Measurements from ENCODE around the gene SKI.

The SKI gene

DNA sequence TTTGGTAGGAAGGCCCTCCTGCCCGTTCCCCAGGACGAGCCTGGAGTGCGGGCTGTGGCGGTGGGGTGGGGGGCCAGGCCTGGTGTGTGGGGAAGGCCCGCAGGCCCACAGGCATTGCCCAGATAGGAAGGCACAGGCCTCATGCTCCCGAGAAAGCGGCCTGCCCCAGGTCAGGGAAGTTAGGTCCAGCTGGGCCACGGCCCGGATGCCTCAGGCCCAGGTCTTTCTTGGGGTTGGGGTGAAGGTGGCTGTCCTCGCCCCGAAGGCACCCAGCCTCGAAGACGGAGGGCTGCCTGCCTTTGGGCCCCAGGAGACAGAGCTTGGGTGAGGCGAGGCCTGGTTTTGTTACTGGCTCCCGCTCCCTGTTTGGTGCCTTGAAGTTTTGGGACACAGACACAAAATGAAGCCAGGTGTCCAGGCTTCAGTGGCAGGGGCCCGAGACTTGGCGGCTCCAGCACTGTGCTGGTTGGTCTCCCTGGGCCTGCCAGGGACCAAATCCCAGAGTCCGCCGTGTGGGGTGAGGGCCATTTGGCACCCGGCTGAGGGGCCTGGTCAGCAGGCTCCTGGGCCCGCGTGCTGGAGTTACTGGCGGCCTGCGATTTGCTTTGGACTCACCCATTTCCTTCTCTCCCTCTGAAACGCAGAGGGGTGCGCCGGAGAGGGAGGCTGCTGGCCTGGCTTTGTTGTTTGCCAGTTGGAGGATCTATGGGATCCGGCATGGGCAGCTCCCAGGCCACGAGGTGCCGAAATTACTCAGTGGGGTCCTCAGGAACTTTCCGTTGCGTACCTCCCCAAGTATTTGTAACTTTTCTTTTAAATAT is 2.0 kb downstream of the SKI start:
- no peak for DNase-seq (ENCODE audit: low read depth in 2 of 2)

DNA sequence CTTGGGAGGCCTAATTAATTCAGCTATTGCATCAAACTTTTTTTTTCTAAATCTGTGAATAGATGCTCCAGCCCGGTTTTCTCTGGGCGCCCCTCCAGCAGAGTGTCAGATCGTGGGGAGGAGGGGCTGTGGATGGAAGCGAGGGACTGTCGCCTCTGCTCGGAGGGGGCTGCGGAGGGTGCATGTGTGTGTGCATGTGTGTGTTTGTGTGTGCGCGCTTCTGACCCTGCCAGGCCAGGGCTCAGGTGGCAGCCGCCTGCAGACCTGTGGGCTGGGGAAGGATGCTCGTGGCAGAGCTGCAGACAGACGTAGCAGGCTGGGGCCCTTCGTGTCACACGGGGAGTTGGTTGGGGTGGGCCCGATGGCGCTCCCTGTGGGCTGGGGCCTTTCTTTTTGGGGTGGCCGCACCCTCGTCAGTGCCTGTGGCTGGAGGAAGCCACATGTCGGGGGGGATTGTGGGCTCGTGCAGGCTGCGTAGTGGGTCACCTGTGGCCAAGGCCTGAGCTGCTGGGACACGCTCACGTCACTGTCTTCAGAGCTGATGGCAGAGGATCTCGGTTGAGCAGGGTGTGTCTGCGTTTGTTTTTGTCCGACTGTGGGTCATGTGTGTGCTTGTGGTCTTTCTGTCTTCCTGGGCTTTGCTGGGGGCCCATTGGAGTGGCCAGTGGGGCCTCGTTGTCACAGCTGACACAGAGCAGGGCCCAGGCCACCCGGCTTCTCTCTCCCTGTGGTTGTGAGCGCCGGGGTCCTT is 2.8 kb downstream of the SKI start:
- no peak for DNase-seq (ENCODE audit: low read depth in 2 of 2)

DNA sequence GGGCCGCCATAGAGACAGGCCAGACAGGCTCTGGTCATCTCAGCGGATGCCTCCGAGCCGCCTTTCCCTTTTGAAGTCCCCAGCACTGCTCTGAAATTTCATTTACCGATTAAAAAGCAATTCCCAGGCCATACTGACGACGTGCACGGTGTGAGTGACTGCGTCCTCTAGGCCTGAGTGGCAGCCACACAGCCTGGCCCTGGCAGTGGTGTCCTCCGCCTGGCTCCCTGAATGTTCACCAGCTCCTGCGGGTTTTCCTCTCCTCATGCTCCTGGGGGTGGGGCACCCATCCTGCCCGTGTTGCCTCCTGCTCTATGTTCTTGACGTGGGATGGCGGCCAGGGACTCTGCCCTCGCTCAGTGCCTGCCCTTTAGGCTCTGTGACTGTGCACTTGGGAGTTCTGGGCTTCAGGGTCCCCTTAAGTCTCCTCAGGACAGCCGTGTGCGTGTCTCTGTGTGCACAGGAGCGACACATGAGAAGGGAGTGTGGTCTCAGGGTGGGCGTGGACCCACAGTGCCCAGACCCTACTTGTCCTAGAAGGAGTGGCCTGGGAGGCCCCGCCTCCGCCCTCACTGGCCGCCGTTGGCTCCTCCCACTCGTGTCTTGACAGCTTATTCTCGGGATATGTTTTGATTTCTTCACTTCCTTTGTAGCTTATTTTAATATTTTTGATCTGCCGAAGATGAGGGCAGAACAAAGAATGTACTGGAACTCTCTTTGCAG is 3.6 kb downstream of the SKI start:
- peak; percentile 45 to 64 for DNase-seq (ENCODE audit: low read depth in 2 of 2)

DNA sequence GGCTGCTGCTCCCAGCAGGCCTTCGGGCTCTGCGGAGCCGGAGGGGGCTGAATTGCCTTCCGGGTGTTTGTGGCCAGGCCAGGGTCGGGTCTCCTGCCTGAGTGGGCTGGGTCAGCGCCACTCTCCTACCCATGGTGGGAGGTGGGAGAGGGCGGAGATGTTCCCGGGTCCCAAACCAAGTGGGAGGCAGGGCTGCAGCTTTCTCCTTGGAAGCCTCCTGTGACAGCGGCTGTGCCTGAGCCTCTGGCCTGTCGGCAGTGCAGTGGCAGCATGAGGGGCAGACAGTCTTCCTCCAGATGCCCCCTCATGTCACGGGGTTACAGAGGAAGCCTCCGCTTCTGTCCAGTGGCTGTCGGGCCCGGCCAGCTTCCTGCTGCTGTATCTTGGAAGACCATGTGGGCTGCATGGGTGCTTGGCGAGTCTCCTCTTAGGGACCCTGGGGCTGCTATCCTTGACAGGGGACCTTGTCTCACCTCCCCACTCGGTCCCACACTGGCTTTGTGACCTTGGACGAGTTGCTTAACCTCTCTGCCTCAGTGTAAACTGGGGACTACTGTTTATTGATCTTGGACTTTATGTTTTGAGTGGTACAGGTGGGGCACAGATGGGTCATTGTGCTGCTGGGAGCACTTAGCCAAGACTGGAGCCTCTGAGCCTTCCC is 4.3 kb downstream of the SKI start:
- no peak for DNase-seq (ENCODE audit: low read depth in 2 of 2)

DNA sequence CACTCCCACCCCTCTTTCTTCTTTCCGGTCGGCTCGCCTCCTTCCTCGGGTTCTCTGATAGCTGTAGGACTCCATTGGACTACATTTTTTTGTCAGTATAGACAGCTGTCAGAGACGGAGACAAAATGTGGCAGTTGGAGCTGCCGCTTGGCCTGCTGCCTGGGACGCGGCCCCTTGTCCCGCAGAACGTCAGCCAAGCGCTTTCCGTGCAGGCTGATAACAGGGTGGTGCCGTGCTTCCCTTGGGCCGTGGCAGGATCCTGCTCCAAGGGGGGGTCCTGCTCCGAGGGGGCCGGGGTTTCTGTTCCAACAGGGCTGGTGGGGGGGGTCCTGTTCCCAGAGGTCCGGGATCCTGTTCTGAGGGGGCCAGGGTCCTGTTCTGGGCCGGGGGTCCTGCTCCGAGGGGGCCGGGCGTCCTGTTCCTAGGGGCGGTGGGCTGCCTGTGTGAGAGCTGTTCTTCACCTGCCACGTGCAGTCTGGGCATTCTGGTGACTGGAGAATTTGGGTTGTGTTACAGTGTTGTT is 4.9 kb downstream of the SKI start:
- no peak for DNase-seq (ENCODE audit: low read depth in 2 of 2)

DNA sequence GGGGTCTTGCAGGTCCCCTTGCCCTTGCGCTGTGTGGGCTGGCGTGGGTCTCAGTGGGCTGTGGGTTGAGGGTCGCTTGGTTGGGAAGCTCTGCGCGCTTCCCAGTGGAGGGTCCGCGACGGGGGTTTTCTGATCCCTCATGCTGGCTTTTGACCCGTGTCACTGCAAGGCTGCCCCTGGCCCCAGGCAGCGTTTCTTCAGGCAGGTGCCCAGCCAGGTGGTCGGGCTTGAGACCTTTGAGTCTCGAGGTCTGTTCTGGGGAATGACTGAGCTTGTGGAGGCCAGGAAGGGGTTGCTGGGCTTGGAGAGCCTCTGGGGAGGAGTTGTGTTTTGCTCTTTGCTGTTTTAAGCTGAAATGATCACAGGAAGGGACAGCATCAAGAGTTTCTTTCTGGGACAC is 5.3 kb downstream of the SKI start:
- DNase-seq (ENCODE audit: low read depth in 2 of 2): no peak

DNA sequence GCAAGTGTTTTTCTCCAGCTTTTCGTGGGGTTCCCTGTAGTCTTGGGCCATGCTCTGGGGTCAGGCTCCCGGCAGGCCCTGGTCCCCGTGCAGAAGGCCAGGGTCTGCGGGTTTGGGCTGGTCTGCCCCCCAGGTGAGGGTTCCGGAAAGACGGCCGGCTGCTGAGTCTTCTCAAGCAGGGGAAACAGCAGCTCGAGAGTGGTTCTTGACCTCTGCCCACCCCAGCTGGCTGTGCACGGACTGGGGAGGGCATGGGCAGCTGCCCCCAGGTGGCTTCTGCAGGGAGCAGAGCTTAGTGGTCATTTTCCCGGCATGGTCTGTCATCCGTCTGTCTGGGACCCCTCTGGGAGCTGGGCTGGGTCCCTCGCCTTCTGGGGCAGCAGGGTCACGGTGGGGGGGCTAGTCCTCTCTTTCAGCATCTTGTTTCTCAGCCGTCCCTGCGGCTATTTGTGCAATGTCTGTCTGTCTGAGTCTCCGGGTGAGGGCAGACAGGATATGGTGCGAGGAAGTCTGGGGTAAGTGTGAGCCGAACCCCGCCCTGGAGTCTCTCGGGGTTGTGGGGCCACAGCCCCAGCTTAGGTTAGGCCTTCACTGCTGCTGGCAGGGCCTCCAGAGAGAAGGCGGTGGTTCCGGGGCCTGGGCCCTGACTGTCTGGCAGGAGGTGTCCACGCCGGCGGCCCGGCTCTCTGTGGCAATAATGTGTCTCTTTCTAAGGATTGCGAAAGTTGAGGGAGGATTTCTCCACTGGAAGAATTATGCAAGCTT is 6.1 kb downstream of the SKI start:
- peak; percentile 41 to 48 for DNase-seq (ENCODE audit: low read depth in 2 of 2)

DNA sequence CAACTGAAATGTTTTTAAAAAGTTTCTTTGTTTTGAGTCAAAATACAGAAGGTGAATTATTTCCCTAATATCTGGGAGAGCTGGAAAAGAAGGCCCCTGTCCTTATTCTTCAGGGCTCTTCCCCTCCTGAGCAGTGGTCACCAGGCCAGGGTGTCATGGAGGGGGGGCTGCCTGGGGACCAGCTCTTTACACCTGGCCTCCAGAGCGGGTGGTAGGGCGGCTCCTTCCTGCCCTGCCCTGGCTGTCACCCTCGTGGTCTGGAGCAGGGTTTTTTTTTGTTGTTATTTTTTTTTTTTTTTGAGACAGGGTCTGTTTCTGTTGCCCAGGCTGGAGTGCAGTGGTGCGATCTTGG is 6.6 kb downstream of the SKI start:
- no peak for DNase-seq (ENCODE audit: low read depth in 2 of 2)

DNA sequence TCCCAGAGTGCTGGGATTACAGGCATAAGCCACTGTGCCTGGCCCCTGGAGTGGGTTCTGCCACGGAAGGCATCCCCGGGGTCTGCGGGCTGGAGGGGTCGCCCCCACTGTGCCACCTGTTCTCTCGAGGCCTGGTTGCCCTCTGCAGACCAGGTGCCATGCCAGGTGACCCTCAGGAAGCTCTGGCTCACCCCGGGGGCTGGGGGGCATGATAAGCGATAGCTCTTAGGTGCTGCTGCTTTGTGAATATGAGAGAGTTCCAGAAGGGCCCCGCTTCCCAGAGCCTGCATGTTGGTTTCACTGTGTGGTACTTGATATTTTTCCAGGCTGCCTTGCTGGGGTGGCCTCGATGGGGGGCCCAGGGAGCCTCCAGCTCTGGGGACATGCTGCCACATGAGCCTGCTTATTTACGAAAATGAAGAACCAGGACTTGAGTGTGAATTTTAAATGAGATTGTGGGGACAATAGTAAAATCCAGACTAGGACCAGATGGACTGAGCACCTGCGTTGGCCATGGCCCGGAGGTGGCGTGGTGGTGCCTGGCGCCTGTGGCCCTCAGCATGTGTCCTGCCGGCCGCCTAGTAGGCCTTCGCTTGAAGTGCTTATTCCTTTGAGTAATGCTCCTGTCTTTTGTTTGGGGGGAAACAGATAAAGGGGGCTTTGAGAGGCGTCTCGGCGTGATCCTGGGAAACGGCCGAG is 7.3 kb downstream of the SKI start:
- DNase-seq (ENCODE audit: low read depth in 2 of 2): no peak

DNA sequence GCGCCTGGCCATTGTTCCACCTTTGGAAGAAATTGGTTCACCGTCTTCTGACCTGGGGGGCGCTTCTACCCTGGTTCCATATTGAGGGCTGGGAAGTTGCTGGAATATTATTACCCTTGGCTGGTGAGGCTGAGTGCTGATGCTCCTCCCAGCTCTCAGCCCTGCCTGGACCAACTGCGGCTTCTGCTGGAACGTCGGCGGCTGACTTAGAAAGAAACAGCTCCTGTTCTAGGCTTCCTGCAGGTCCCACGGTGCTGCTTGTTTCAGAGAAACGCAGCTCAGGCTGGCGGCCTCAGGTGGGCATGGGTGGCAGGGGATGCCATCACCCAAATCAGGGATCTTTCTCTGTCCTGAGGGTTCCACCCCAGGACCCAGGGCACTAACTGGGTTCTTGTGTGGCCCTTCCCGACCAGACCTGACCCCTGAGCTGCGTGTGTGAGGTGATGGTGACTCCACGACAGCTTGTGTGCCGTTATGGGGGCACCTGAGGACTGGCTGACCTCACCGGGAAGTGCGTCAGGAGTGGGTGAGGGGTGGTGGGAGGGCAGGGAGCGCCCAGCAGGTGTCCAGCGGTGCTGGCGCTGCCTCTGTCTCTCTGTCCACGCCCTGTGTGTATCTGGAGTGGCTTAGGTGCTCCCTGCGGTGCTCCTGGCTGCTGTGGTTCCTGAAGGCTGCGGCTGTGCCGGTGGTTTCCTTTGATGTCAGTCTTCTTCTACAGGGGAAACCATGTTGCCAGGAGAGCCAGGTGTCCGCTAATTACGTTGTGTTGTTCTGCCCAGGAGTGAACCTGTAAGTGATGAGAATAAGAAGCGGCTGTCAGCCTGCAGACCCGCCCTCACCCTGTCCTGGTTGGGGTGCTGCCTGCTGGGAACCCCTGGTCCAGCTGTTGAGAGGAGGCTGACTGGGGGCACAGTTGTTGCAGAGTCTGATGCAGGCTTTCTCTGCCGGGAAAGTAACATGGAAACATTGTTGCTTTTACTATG is 8.9 kb downstream of the SKI start:
- no peak for DNase-seq (ENCODE audit: low read depth in 2 of 2)

DNA sequence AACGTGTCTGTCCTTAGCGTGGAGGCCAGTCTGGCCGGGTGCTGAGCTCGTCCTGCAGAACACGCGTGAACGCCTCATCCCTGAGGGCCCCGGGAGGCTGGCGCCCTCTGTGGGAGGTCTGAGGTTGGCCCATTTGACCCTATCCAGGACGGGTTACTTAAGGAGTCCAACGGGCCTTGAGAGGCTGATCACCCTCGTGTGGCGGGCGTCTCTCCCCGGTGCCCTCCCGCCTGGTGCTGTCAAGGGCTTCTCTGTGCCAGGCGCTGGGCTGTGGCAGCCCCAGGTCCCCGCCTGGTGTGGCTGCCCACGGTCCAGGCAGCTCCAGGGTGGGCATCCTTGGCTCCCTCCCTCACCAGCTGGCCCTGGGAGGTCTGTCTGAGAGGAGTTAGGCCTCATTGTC is 9.7 kb downstream of the SKI start:
- DNase-seq (ENCODE audit: low read depth in 2 of 2): no peak

DNA sequence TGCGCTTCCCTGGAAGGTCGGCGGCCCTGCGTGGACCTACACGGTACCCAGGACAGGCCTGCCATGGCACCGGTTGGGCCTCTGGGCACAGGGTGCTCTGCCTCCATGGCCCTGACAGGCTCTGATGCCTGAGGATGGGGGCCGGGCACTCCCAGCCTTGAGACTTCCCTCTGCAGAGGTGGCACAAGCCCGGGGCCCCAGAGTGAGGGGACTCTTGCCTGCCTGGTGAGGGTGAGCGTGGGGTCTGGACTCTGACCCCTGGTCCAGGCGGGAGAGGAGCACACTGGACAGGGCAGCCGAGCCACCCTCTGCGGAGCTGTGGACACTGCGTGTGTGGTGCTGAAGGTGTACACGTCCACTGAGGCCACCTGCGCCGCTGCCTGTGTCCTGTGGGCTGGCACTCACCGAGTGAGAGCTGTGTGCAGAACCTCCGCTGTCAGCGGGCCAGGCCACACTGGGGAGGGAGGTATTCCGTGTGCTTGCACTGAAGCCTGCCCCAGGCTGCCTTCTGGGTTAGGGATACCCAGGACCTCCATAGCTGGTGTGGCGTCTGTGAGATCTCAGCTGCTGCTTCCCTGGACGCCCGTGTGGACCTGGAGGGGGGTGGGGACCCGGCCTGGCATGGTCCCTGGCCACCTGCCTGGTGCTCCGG is 10.4 kb downstream of the SKI start:
- no peak for DNase-seq (ENCODE audit: low read depth in 2 of 2)

DNA sequence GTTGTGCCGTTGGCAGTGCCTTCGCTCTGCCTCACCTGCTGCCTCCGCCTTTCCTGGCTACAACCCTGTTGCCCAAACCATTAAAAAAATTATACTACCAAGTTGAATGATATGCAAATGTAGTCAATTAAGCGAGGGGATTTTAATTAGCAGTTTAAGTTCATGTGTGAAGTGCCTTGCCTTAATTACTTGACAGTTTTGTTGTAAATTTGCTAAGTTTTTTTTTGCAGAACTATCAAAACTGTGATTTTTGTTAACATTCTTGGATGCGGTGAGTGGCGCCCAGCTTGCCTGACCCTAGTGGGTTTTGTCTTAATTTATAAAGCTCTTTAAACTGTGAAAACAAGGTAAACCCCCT is 10.9 kb downstream of the SKI start:
- DNase-seq (ENCODE audit: low read depth in 2 of 2): no peak

DNA sequence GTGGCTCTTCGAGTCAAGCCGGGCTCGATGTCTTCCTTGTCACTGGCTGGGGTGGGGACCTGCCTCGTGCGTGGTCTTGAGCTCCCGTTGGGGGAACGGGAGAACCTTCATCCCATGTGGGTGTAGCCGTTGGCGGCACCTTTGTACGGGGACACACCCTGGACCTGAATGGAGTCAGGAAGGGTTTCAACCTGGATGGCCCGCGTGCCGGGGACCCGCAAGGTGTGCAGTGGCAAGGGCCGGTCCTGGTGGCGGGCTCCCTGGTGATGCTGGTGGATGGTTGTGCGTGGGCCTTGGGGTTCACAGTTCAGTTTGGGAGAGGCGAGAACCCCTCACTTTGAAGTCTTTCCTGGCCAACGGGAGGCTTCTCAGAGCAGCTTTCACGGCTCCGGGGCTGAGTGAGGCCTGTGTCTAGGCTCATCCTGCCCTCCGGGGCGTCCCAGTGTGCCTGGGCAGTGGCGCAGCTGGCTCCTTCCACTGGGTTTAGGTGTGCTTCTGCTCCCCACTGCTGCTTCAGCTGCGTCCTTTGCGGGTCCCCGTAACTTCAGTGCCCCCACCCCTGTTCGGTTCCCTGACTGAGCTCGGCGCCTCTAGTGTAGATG is 11.4 kb downstream of the SKI start:
- no peak for DNase-seq (ENCODE audit: low read depth in 2 of 2)

DNA sequence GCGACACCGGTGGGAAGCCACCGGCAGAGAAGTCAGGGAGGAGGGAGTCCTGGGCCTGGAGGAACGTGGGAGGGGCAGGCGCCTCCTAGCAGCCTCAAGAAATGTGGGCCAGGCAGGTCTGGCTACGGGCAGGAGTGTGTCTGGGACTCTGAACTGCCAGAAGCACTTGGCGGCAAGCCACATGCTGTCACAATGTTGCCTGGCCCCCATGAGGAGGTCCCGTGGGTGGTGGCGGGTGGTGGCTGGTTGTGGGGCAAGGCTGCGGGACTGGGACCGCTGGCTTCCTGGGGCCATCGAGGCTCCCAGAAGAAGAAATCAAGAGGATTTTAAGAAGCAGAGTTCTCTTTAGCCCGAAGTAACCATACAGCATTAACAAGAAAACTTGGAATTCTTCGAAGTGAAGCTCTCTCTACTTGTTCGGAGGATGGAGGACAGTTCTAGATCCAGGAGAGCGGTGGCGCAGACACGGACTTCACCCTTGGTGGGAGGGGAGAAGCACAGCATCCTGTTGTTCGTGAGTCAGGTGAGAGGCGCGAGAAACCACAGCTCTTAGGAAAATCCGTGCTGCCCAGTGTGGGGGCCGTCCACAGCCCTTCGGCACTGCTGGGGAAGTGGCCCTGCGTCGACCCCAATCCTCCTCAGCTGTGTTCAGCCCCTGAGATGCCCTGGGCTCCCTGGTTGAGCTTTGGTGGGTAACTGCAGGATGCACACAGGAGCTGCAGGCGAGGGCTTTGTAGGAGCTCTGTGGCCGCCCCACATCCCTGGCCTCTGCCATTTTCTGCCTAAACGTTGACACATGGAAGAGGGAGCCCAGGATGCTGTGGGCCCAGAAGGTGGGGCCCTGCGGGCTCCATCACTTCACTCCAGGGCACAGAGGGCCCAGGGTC is 12.4 kb downstream of the SKI start:
- DNase-seq (ENCODE audit: low read depth in 2 of 2): no peak

DNA sequence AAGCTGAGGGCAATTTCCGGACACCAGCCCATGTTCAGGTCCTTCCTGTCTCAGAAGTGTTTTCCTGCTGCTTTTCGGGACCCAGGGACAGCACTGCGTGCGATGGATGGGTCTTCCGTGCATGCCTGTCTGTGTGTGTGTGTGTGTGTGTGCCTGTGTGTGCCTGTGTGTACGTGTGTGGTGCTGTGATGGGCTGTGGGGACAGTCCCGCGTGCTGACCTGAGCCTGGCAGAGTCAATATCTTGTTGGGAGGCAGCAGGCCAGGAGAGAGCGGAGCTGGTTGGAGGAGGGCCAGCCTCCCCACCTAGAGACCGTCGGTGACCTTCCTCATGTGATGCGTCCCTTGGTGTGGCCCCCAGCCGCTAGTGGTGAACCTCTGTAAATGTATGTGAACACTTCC is 13.7 kb downstream of the SKI start:
- DNase-seq (ENCODE audit: low read depth in 2 of 2): no peak
